Dermis blood vessel endothelial cell (primary cell): ENCODE measurements around the gene CAPN10. TPM values are rescaled to one million over a fixed set of nuclear protein-coding genes. Genes with fewer than 3 reads are reported as not detected.

Experiments used
- DNase-seq: peaks from one replicate; pipeline ENCODE4 v3.0.0; 2010
- total RNA-seq: library from RNA; depleted of rRNA; stranded (reverse); fragments of >200 nt; gene quantifications from 2 replicates; pipeline ENCODE4 v1.2.3, GENCODE V29; 2014

CAPN10 gene
- total RNA-seq, 1 donor from 2014 or later: 40.8 TPM

DNA sequence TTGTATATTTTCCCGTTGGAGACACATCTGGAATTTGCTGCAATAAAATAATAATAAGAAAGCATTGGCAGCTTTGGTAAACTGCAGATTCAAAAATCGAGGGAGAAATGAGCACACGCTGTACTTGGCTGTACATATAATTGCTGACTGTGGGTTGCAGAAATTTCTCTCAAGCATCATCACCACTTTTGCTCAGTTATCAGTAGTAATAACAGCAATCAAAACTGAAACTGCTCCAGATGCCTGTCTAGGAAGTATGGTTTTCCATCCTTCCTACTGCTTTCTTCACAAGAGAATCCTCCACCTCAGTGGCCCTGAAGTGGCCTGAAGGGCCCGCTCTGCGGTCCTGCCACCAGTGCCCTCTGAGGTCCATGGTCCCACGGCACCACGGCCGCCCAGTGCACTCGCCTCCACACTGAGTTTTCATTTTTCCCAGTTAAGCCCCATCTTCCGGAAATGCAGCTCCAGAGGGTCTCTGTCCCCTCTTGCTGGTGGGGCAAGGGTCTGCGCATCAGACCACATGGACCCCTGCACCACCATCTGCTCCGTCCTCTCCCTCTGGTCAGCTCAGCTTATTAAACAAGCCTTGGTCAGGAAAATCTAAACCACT, 22.5 kb upstream of the CAPN10 start:
- no peak for DNase-seq

DNA sequence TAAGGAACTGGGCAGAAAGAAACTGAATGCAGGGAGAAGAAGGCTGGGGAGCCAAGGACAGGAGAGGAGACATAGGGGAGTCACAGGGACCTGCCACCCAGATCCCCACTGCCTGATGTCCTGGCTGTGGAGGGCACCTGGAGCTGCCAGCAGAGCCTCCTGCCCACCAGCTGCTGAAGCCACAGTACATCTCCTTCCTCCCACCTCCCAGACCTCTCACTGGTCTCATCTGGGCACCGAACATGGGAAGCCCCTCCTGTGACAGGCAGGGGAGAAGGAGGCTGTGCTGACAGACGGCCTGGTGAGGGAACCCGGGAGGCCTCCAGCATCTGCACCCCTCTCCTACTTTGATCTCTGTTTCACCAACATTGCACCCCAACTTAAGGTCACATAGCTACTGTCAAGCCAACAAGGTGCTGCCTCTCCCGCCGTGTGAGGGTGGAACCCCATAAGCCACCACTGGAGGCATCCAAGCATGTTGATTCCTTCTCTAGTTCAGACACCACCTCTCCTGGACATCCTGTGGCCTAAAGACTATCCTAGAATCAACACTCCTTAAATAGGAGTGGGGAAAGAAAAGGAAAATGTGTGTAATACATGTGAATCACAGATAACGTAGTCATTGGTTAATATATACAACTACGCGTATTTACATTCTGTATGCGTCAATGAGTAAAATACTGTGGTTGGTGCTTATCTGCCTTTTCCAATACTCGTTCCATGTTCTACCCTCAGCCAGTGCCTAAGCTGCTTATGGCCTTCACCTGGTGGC, 21.8 kb upstream of the CAPN10 start:
- peak; percentile 16 for DNase-seq

DNA sequence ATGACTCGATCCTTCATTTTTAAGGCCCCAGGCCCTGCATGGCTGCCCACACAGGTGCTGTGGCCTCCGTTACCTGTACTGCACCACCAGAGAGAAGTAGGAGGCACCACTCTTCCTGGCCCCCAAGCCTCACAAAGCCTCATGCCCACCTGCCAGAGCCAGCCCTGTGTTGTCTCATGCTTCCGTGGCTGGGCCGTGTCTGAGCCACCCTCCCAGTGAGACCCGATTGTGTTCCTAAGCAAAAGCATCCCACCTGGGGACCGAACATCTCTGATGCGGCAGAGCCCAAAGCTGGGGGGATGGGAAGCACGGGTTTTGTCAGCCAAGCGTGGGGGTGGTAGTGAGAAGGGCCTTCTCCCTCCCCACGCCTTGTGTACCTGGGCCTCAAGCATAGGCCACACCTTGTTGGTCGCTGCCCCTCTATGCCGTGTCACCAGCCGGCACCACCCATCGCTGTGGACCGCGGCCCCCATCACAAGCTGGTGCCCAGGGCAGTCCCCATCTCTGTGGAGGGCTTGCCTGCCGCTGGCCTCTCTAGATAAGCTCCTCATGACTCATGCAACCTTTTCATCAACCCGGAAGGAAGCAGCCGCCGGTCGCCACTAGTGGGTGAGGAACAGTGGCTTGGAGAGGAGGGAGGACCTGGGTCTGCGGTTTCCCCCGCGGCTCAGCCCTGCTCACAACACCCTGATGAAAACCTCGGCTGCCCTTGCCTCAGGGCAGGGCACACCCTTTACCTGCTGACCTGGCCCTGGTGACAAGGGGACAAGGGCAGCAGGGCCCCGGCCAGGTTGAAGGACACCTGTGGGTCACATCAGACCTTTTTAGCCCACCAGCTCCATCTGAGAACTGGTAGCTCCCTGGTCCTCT, 21.0 kb upstream of the CAPN10 start:
- peak; percentile 89 for DNase-seq

DNA sequence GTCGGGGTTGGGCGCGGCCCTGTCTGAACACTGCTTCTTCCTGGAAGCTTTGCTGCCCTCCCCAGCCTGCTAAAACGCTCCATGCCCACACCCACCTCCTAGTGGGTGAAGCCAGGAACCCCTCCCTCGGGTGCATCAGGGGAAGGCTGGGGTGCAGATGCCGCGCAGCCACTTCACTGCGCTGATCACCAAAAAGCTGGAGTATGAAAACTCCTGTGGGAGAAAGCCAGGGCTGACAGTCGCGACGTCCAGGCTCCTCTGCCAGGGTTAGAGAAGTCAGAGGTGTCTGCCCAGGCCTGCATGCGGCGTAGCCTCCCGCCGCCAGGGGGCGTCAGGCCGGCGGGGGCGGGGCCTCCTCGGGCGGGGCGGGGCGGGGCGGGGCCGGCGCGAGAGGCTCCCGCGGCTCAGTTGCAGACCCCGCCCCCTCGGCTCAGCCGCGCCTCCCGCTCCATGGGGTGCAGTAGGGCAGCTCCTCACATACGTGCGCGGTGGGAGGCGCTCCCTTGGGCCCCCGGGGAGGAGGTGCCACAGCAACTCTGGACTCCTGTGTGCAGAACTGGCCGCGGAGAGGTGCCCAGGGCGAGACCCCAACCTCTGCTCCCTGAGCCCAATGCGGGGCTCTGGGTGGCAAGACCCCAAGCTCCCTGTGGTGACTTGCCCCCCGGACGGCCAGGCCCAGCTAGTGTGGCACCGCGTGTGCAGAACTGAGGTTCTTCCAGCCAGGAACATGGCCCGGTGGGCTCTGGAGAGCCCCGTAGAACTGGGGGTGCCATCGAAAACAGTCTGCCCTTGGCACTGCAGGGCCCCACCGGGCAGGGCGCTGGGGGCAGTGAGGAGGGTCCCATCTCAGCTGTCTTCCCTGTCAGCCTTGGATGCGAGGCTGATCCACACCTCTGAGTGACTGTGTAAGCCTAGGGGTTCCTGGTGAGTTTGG, 20.1 kb upstream of the CAPN10 start:
- peak; percentile 89 for DNase-seq

DNA sequence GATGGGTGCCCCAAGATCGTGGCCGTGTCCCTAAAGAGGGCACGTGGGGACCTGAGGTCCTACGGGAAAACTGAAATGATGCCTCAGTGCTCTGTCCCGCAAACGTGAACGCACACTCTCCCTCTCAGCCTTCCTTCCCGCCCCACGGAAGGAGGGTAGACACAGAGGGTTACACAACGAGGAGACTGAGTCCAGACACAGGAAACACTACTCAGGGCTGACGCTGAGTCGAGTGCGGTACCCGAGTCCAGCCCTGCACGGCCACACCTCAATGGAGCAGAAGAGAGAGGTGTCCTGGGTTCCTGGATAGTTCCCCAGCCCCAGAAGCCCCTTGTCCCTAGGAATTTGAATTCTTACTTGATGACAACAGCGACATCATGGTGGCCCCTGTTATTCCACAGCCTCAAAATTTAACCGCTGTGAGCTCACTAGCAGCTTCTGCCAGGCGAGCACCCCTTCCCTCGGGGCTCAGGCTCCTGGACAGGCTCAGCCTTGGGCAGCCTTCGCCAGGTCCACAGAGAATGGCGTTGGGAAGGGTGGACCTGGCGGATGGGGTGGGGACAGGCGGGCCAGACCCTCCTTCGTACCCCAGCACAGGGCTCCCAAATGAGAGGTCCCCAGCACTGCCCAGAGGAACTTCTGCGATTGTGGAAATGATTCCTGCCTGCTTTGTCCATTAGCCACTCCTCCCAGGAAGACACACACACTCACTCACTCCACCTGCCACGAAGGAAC, 19.2 kb upstream of the CAPN10 start:
- DNase-seq: peak; percentile 27

DNA sequence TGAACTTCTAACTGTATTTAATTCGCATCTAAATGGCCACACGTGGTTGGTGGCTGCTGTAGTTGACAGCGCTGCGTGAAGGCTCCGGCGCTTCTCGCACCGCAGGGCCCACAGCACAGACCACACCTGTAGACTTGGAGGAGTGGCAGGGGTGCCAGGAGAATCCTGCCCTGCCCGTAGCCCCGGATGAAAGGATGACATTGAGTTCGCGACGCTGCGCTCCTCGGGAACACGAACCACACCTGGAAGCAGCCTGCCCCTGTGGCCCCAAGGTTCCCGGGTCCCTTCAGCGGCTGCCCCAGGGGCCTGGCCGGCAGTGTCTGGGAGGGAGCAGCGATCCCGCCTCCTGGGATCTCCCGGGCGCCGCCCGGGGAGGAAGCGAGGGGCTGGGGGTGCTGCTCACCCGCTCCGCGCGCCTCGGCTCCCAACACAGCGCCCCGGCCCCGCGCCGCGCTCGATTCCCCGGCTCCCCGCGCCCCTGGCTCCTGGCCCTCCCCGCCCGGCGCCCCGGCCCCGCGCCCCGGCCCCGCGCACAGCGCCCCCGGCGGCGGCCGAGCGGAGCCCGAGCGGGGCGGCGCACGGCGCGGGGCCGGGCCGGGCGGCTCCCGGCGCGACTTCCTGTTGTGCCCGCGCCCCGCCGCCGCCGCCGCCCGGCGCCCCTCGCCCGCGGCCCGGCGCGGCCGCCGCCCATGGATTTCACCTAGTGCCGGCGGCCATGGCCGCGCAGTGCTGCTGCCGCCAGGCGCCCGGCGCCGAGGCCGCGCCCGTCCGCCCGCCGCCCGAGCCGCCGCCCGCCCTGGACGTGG, 18.5 kb upstream of the CAPN10 start, which contains the start of gene RNPEPL1:
Gene RNPEPL1 (plus strand): TSS at position 613 of the 806 bp plus-strand sequence. CDS start 103 bp downstream, at position 716.
- peak; percentile 52 for DNase-seq

DNA sequence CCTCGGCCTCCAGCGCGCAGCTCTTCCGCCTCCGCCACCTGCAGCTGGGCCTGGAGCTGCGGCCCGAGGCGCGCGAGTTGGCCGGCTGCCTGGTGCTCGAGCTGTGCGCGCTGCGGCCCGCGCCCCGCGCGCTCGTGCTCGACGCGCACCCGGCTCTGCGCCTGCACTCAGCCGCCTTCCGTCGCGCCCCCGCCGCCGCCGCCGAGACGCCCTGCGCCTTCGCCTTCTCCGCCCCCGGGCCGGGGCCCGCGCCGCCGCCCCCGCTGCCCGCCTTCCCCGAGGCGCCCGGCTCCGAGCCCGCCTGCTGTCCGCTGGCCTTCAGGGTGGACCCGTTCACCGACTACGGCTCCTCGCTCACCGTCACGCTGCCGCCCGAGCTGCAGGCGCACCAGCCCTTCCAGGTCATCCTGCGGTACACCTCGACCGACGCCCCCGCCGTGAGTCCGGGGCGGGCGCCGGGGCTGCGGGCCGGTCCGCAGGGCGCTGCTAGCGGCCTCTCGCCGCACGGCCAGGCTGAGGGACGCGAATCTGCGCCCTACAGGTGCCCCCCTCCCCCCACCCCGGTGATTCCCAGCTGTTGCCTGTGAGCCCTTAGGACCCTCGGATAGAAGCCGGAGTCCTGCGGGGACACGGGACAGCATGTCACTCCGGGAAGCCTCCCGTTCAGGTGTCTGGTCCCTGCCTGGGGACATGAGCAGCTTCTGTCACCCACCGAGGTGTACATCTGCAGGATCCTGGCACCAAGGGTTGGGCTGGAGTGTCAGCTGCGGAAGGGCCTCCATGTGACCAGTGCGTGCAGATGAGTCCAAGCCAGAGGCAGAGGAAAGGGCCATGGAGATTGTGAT, 17.6 kb upstream of the CAPN10 start:
- DNase-seq: peak; percentile 84

DNA sequence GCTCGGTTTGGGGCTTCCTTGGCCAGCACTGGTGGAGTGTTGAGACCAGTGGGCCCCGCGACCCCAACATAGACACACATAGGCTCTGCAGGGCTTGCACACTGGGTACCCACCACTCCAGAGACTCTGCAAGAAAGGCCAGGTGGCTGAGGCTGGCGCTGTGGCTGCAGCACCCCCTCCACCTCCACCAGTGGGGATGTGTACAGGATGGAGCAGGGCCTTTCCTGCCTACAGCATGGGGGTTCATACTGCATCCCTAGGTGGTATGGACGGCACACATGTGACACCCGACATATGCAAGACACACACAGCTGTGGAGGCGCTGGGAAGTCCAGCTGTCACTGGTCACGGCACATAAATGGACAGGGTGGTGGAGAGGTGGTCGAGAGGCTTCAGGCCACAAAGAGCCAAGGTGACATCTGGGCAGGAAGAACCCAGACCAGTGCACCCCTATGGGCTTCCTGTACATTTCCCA, 17.0 kb upstream of the CAPN10 start:
- no peak for DNase-seq

DNA sequence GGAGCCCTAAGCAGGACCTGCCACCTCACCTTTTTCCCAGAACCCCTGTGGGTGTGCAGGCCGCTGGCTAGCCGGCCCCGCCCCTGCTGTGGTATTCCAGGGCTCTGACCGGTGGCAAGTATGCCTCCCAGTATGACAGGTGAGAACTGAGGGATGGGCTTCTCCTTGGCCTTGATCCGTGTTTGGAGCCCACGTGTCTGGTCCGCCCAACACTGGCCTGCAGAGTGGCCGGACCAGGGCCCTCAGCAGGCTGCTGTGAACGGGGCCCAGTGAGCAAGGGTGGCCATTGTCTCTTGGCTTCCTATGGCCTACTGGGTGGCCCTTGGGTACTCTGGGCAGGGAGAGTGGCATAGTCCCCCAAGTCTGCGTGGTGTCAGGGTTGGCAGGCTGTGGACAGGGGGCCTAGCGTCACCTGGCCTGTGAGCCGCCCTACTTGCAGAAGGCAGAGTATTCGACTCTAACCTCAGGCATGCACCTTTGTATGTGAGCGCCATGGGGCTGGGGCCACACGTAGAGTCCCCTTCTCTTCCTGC, 16.5 kb upstream of the CAPN10 start:
- DNase-seq: no peak

DNA sequence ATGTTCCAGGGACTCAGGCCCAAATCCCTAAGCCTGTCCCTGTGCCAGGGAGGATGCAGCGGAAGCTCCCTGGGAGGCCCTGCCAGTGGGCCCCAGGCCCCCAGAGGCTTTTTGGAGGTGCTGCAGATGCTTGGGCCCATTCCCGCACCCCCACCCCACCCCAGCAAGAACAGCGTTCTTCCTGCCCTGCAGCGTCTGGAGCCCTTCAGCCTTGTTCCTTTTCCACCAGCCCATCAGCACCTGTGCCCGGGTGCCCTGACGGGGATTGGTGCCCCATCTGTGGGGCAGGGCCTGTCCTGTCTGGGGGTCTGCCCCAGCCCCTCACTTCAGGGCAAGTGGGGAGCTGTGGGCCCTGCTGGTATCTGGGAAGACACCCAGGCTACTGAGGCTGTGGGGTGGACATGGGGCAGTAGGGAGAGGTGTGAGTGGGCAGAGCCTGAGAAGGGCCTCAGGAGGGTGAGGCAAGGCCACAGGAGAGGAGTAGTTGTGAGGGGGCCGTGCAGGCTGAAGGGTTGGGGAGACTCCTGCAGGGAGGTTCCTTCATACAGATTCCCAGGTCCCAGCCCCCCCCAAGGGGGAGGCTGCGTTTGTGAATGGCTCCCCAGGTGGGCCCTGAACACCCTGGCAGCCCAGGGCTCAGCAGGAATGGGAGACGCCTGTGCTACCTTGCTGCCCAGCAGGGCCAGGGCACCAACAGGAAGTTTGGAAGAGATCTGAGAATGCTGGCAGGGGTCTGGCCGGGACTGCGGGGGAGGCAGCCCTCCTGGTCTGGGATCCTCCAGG, 15.8 kb upstream of the CAPN10 start:
- DNase-seq: no peak

DNA sequence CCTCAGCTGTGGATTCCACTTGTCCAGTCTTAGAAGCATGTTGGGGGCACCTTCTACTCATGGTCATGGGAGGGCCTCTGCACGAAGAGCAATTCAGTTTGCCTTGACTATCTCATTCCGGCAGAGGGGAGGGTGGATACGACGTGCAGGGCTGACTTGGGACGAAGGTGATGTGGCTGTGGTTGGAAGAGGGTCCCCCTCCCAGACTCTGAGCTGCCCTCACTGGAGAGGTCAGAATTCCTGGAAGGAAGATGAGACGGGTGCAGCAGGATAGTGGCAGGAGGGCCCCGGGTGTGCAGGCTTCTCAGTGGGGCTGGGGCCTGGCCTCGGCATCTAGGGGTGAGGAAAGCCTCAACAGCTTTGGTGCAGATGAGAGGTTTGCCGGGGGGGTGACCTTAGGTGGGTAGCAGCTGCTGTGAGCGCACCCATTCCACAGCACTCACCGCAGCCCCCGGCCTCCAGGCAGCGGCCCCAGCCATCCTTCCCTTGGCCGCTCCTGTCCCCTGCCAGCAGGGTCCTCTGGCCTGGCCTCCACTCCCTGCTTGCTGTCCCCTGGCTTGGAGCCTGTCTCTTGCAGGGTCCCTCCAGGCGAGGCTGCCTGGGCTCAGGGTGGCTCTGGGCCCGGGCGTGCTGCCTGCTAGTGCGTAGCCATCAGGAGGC, 15.1 kb upstream of the CAPN10 start:
- DNase-seq: no peak

DNA sequence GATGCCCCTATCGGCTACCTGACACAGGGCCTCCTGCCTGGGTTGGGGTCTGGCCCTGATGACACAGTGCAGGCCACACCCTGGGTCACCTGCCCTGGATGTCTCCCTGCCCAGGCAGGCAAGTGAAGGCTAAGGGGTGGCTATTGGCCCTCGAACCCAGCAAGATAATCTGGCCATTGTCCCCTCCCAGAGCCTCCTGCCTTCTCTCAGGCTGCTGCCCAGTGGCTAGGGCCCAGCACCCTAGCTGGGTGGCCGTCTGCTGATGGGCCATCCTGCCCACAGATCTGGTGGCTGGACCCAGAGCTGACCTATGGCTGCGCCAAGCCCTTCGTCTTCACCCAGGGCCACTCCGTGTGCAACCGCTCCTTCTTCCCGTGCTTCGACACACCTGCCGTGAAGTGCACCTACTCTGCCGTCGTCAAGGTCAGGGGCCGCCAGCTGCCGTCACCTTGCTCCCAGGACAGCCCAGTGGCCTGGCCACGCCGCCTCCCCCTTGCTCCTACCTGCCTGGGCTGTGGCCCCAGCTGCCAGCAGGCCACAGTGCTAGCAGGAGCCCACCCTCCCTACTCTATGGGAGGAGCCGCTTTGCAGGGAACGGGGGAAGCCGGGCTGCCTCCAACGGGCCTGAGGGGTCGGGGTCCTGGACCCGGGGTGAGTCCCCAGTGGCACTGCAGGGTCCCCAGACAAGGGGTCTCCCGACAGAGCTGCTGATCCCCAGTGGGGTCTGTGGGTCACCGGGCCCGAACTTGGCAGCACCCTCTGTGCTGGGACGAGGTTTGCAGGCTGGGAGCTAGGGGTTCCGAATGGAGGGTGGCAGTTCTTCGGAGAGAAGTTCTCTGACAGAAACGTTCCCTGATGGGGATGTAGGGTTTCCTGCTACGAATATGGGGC, 14.1 kb upstream of the CAPN10 start:
- DNase-seq: no peak

DNA sequence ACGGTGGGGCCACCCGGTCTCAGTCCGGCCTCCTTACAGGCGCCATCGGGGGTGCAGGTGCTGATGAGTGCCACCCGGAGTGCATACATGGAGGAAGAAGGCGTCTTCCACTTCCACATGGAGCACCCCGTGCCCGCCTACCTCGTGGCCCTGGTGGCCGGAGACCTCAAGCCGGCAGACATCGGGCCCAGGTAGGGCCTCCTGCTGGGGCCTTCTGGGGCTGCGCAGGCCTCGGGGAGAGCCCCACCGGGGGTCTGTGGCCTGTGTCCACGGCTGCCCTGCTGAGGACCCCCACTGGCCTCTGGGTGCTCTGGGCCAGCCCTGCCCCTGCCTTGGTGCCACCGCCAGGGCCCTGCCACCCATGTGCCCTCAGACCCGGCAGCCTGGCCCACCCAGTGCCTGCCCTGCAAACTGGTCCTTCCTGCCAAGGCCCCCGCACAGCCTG, 13.4 kb upstream of the CAPN10 start:
- DNase-seq: no peak

DNA sequence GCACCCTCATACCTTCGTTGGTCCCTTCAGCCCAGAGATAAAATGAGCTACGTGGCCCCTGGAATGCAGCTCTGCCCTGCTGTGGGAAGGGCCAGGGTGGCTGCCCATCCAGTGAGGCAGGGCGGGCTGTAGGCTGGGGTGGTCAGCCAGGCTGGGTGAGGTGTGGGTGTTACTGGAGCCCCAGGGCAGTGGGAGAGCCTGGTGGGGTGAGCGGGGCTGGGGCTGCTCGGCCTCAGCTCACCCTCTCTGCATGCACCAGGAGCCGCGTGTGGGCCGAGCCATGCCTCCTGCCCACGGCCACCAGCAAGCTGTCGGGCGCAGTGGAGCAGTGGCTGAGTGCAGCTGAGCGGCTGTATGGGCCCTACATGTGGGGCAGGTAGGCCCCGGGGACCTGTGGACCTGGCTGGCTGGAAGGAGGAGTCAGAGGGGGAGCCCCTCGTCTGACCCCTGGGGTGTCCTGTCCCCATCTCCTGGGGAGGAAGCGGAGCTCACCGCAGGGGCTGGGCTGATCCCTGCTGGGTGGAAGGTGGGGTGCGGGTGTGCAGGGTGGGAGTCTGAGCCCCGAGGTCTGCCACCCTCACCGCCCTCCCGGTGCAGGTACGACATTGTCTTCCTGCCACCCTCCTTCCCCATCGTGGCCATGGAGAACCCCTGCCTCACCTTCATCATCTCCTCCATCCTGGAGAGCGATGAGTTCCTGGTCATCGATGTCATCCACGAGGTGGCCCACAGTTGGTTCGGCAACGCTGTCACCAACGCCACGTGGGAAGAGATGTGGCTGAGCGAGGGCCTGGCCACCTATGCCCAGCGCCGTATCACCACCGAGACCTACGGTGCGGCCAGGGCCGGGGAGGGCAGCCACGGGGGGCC, 12.8 kb upstream of the CAPN10 start:
- no peak for DNase-seq

DNA sequence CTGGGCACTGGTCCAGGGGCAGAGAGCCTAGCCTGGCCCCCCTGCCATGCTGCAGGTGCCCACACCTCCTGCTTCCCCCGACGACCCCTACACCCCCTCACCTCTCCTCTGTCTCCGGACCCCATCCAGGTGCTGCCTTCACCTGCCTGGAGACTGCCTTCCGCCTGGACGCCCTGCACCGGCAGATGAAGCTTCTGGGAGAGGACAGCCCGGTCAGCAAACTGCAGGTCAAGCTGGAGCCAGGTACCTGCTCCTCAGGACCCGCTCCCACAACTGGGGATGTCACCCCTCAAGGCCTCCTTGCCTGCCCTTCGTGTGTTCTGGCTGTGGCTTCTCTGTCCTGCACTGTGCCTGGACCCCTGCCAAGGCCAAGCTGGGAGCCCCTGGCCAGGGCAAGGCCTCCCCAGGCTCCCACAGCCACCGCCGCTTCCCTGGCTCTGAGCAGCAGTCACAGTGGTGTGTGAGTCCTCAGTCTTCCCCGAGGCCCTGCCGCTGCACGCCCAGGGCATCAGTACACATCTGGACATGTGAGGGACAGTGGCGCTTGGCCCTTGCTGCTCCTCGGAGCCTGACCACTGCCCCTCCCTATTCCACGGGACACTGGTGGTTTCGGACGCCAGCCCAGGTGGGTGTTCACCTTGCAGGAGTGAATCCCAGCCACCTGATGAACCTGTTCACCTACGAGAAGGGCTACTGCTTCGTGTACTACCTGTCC, 12.0 kb upstream of the CAPN10 start:
- no peak for DNase-seq
